Kidney capillary endothelial cell (primary cell): ENCODE data around the gene COL8A1.
"Not testable (repeated sequence)": the region's sequence is repeated elsewhere in the genome, so short reads cannot be mapped to it uniquely, and the experiment has no call there.

ENCODE experiments used
- DNase-seq: peaks from one replicate; pipeline ENCODE4 v3.0.0-alpha.2; 2018; ENCODE audit warnings: low spot score

Gene COL8A1

GRCh38 chr3:99710094-99710493 is 71.7 kb downstream of the COL8A1 start:
- no peak for DNase-seq

GRCh38 chr3:99711351-99711750 is 73.0 kb downstream of the COL8A1 start:
- no peak for DNase-seq

- peak; percentile 29 for DNase-seq
Measured at GRCh38 chr3:99712291-99712954, 74.0 kb downstream of the COL8A1 start.

GRCh38 chr3:99713440-99713839 is 75.0 kb downstream of the COL8A1 start:
- no peak for DNase-seq

- DNase-seq, result no peak
Measured at GRCh38 chr3:99714146-99714545, 75.8 kb downstream of the COL8A1 start.

- DNase-seq, result no peak
Measured at GRCh38 chr3:99714575-99714974, 76.2 kb downstream of the COL8A1 start.

GRCh38 chr3:99716463-99716995 is 78.1 kb downstream of the COL8A1 start:
- no peak for DNase-seq

- DNase-seq, result no peak
Measured at GRCh38 chr3:99720985-99721632, 82.7 kb downstream of the COL8A1 start.

GRCh38 chr3:99721633-99722007 is 83.2 kb downstream of the COL8A1 start:
- DNase-seq, result no peak

- DNase-seq, result no peak
Measured at GRCh38 chr3:99724276-99724675, 85.9 kb downstream of the COL8A1 start.

GRCh38 chr3:99730870-99731269 is 92.5 kb downstream of the COL8A1 start:
- no peak for DNase-seq

GRCh38 chr3:99731499-99731898 is 93.1 kb downstream of the COL8A1 start:
- no peak for DNase-seq

- not testable (repeated sequence) for DNase-seq
Measured at GRCh38 chr3:99740371-99740770, 102.0 kb downstream of the COL8A1 start.

GRCh38 chr3:99741588-99741987 is 103.2 kb downstream of the COL8A1 start:
- no peak for DNase-seq

GRCh38 chr3:99747915-99748314 is 109.5 kb downstream of the COL8A1 start:
- peak; percentile 59 for DNase-seq

- DNase-seq, result peak; percentile 87
Measured at GRCh38 chr3:99751649-99752048, 113.3 kb downstream of the COL8A1 start.

- DNase-seq, result peak; percentile 84
Measured at GRCh38 chr3:99753268-99753975, 115.0 kb downstream of the COL8A1 start.

- DNase-seq, result no peak
Measured at GRCh38 chr3:99755831-99756230, 117.4 kb downstream of the COL8A1 start.

GRCh38 chr3:99757966-99758365 is 119.6 kb downstream of the COL8A1 start:
- DNase-seq, result no peak

GRCh38 chr3:99758502-99759177 is 120.2 kb downstream of the COL8A1 start:
- DNase-seq, result no peak

GRCh38 chr3:99760031-99760430 is 121.6 kb downstream of the COL8A1 start:
- no peak for DNase-seq

GRCh38 chr3:99760629-99761028 is 122.2 kb downstream of the COL8A1 start:
- DNase-seq, result no peak
